T-helper 17 cell (primary cell): ENCODE measurements around the gene HAX1. TPM values are rescaled to one million over a fixed set of nuclear protein-coding genes. Genes with fewer than 3 reads are reported as not detected.
"Not testable (repeated sequence)": the region's sequence is repeated elsewhere in the genome, so short reads cannot be mapped to it uniquely, and the experiment has no call there.

Experiments
- ATAC-seq: fragments of 150-1000 bp; cut with Tn5 transposase; 2 replicates; pipeline ENCODE4 v1.10.0; 2021; ENCODE audit warnings: mild to moderate bottlenecking, moderate library complexity
- DNase-seq, 3 donors: peaks; one replicate each; pipeline versions ENCODE4 v3.0.0 to v3.0.0-alpha.2; 2020 to 2021
- H3K9me3 ChIP-seq: one replicate; pipeline ENCODE4 v1.7.0; 2013; ENCODE audit warnings: low read length, mild to moderate bottlenecking; ENCODE audit not compliant: control insufficient read depth, poor library complexity, severe bottlenecking
- H3K27ac Mint-ChIP-seq: one replicate; pipeline ENCODE4 v1.8.0; 2022; ENCODE audit warnings: mild to moderate bottlenecking, moderate library complexity, mixed read lengths
- H3K27me3 Mint-ChIP-seq: one replicate; pipeline ENCODE4 v1.8.0; 2022; ENCODE audit warnings: mixed read lengths
- H3K36me3 Mint-ChIP-seq: one replicate; pipeline ENCODE4 v1.8.0; 2022; ENCODE audit warnings: low read depth, mixed read lengths
- H3K4me1 Mint-ChIP-seq: one replicate; pipeline ENCODE4 v1.8.0; 2022; ENCODE audit warnings: mild to moderate bottlenecking, mixed read lengths
- H3K4me3 Mint-ChIP-seq: one replicate; pipeline ENCODE4 v1.8.0; 2022; ENCODE audit warnings: mild to moderate bottlenecking, moderate library complexity, mixed read lengths
- total RNA-seq, 4 donors: library from RNA in 2 of 4; stranded (reverse) in 2 of 4; gene quantifications; one replicate each; pipeline ENCODE4 v1.2.3 and lab custom pipeline; 2022 to 2026

Gene HAX1
- total RNA-seq, 2 donors from 2014 or later: 52.5 to 67.3 TPM

GRCh38 chr1:154256686-154257085, 15.7 kb upstream of the HAX1 start:
- ATAC-seq (no peak), DNase-seq (no peak)
- Mint-ChIP-seq H3K27me3 (no peaks in the 10 kb centered on the region), H3K36me3 (peaks cover 9% of the 10 kb centered on the region), H3K27ac (peak overlapping the region; percentile 66), H3K4me1 (peaks cover 6% of the 10 kb centered on the region), H3K4me3 (no peak overlapping the region)
- no peaks in the 10 kb centered on the region for H3K9me3 ChIP-seq

- H3K27me3 Mint-ChIP-seq: no peaks in the 10 kb centered on the region
- no peaks in the 10 kb centered on the region for H3K9me3 ChIP-seq
- no peak overlapping the region for H3K27ac Mint-ChIP-seq
- peaks cover 15% of the 10 kb centered on the region for H3K4me1 Mint-ChIP-seq
- H3K36me3 Mint-ChIP-seq: peaks cover 14% of the 10 kb centered on the region
- ATAC-seq (no peak), DNase-seq (no peak)
- no peak overlapping the region for H3K4me3 Mint-ChIP-seq
Observed at GRCh38 chr1:154258784-154259183, 13.6 kb upstream of the HAX1 start.

GRCh38 chr1:154260127-154260526, 12.3 kb upstream of the HAX1 start:
- Mint-ChIP-seq H3K36me3 (peaks cover 11% of the 10 kb centered on the region), H3K27me3 (no peaks in the 10 kb centered on the region), H3K27ac (peak overlapping the region; percentile 49), H3K4me1 (peaks cover 25% of the 10 kb centered on the region), H3K4me3 (no peak overlapping the region)
- DNase-seq (no peak), ATAC-seq (no peak)
- no peaks in the 10 kb centered on the region for H3K9me3 ChIP-seq

- Mint-ChIP-seq H3K27ac (peak overlapping the region; percentile 100), H3K4me3 (no peak overlapping the region), H3K27me3 (no peaks in the 10 kb centered on the region), H3K4me1 (peaks cover 34% of the 10 kb centered on the region), H3K36me3 (peaks cover 12% of the 10 kb centered on the region)
- H3K9me3 ChIP-seq: no peaks in the 10 kb centered on the region
- ATAC-seq: no peak
- no peak for DNase-seq
Observed at GRCh38 chr1:154263465-154264332, 8.7 kb upstream of the HAX1 start.

- no peaks in the 10 kb centered on the region for H3K9me3 ChIP-seq
- Mint-ChIP-seq H3K36me3 (peaks cover 18% of the 10 kb centered on the region), H3K27ac (peak overlapping the region; percentile 100), H3K4me1 (peaks cover 36% of the 10 kb centered on the region), H3K4me3 (no peak overlapping the region), H3K27me3 (no peaks in the 10 kb centered on the region)
- no peak for DNase-seq
- no peak for ATAC-seq
Observed at GRCh38 chr1:154264454-154264853, 8.0 kb upstream of the HAX1 start.

- DNase-seq: no peak
- Mint-ChIP-seq H3K36me3 (peaks cover 17% of the 10 kb centered on the region), H3K27ac (peak overlapping the region; percentile 100), H3K4me3 (peak overlapping the region; percentile 43), H3K4me1 (peaks cover 36% of the 10 kb centered on the region), H3K27me3 (no peaks in the 10 kb centered on the region)
- ATAC-seq: peak; percentile 96
- no peaks in the 10 kb centered on the region for H3K9me3 ChIP-seq
Observed at GRCh38 chr1:154265586-154265985, 6.8 kb upstream of the HAX1 start.

GRCh38 chr1:154270833-154271232, 1.6 kb upstream of the HAX1 start:
- H3K4me1 Mint-ChIP-seq: peaks cover 26% of the 10 kb centered on the region
- no peak for ATAC-seq
- H3K27ac Mint-ChIP-seq: peak overlapping the region; percentile 100
- DNase-seq: no peak
- H3K36me3 Mint-ChIP-seq: peaks cover 16% of the 10 kb centered on the region
- H3K27me3 Mint-ChIP-seq: no peaks in the 10 kb centered on the region
- no peaks in the 10 kb centered on the region for H3K9me3 ChIP-seq
- no peak overlapping the region for H3K4me3 Mint-ChIP-seq

- Mint-ChIP-seq H3K27ac (peak overlapping the region; percentile 100), H3K27me3 (no peaks in the 10 kb centered on the region), H3K4me3 (peak overlapping the region; percentile 96), H3K36me3 (peaks cover 16% of the 10 kb centered on the region), H3K4me1 (peaks cover 22% of the 10 kb centered on the region)
- DNase-seq: no peak
- H3K9me3 ChIP-seq: no peaks in the 10 kb centered on the region
- ATAC-seq: no peak
Observed at GRCh38 chr1:154272999-154273563, 652 bp downstream of the HAX1 start.

GRCh38 chr1:154276797-154277196, 4.4 kb downstream of the HAX1 start:
- Mint-ChIP-seq H3K27ac (no peak overlapping the region), H3K4me3 (no peak overlapping the region), H3K4me1 (peaks cover 18% of the 10 kb centered on the region), H3K27me3 (no peaks in the 10 kb centered on the region), H3K36me3 (peaks cover 6% of the 10 kb centered on the region)
- DNase-seq: no peak
- no peaks in the 10 kb centered on the region for H3K9me3 ChIP-seq
- no peak for ATAC-seq

GRCh38 chr1:154287591-154287990, 15.2 kb downstream of the HAX1 start:
- H3K27ac Mint-ChIP-seq, DNase-seq, H3K4me1 Mint-ChIP-seq, H3K36me3 Mint-ChIP-seq, H3K4me3 Mint-ChIP-seq, ATAC-seq, H3K9me3 ChIP-seq: not testable (repeated sequence)
- H3K27me3 Mint-ChIP-seq: peaks cover 10% of the 10 kb centered on the region

- peaks cover 10% of the 10 kb centered on the region for H3K27me3 Mint-ChIP-seq
- no peak overlapping the region for H3K27ac Mint-ChIP-seq
- no peak for ATAC-seq
- DNase-seq: no peak
- no peaks in the 10 kb centered on the region for H3K36me3 Mint-ChIP-seq
- no peaks in the 10 kb centered on the region for H3K9me3 ChIP-seq
- peaks cover 5% of the 10 kb centered on the region for H3K4me1 Mint-ChIP-seq
- H3K4me3 Mint-ChIP-seq: no peak overlapping the region
Observed at GRCh38 chr1:154288661-154289060, 16.2 kb downstream of the HAX1 start.

- peaks cover 10% of the 10 kb centered on the region for H3K27me3 Mint-ChIP-seq
- H3K4me1 Mint-ChIP-seq: peaks cover 3% of the 10 kb centered on the region
- peaks cover 2% of the 10 kb centered on the region for H3K36me3 Mint-ChIP-seq
Observed at GRCh38 chr1:154290921-154291320, 18.5 kb downstream of the HAX1 start.

GRCh38 chr1:154295408-154296235, 23.2 kb downstream of the HAX1 start:
- no peak for ATAC-seq

More at GRCh38 chr1:154290921-154291320, 18.5 kb downstream of the HAX1 start:
- no peak overlapping the region for H3K4me3 Mint-ChIP-seq
- no peak for ATAC-seq
- no peak for DNase-seq
- peaks cover 3% of the 10 kb centered on the region for H3K9me3 ChIP-seq
- H3K27ac Mint-ChIP-seq: no peak overlapping the region

More at GRCh38 chr1:154295408-154296235, 23.2 kb downstream of the HAX1 start:
- DNase-seq: no peak
- H3K27me3 Mint-ChIP-seq: peaks cover 5% of the 10 kb centered on the region
- peaks cover 2% of the 10 kb centered on the region for H3K36me3 Mint-ChIP-seq
- H3K9me3 ChIP-seq: peaks cover 3% of the 10 kb centered on the region
- H3K4me1 Mint-ChIP-seq: no peaks in the 10 kb centered on the region
- no peak overlapping the region for H3K4me3 Mint-ChIP-seq
- H3K27ac Mint-ChIP-seq: no peak overlapping the region
